H1 (cell line): Measurements from ENCODE around the gene SP5. TPM values are rescaled to one million over a fixed set of nuclear protein-coding genes. Genes with fewer than 3 reads are reported as not detected.

Source experiments
- CTCF ChIA-PET: fragments of 300-600 bp; sonication (Branson Sonifier 250); formaldehyde crosslinking; loops from one replicate; lab custom pipeline; 2021; ENCODE audit not compliant: partially characterized antibody; lab: Charles Lee
- POLR2A ChIA-PET: fragments of 300-600 bp; sonication (Branson Sonifier 250); formaldehyde crosslinking; loops from one replicate; lab custom pipeline; 2021; ENCODE audit warnings: inconsistent platforms; ENCODE audit not compliant: partially characterized antibody; lab: Charles Lee
- DNase-seq, 2 experiments: peaks; one replicate each; pipeline versions ENCODE4 v3.0.0 to v3.0.0-alpha.2; 2010 to 2022; ENCODE audit warnings: low spot score in 2 of 2, low read depth in 1 of 2, mixed read lengths in 1 of 2
- FAIRE-seq: peaks from 2 replicates; lab custom pipeline; 2011; peaks lifted over from hg19 to GRCh38; lab: Jason Lieb, UNC
- H2AFZ ChIP-seq: 2 replicates; pipeline ENCODE4 v1.8.1; 2012; ENCODE audit warnings: low read length, inconsistent platforms
- H2AK5ac ChIP-seq: 2 replicates; pipeline ENCODE4 v1.6.1; 2013; ENCODE audit warnings: low read depth, low read length
- H2BK120ac ChIP-seq: replicated peaks from 2 replicates; pipeline ENCODE3; 2013; ENCODE audit warnings: low read depth, low read length, inconsistent platforms
- H2BK12ac ChIP-seq: 2 replicates; pipeline ENCODE4 v1.6.1; 2013; ENCODE audit warnings: low read depth, low read length
- H2BK15ac ChIP-seq: 2 replicates; pipeline ENCODE4 v1.6.1; 2013; ENCODE audit warnings: low read length
- H2BK20ac ChIP-seq: 2 replicates; pipeline ENCODE4 v1.6.1; 2013; ENCODE audit warnings: low read length
- H2BK5ac ChIP-seq: 2 replicates; pipeline ENCODE4 v1.6.1; 2013; ENCODE audit warnings: low read depth, low read length
- H3K14ac ChIP-seq: 2 replicates; pipeline ENCODE4 v1.6.1; 2013; ENCODE audit warnings: inconsistent platforms; ENCODE audit not compliant: insufficient read length
- H3K18ac ChIP-seq: 2 replicates; pipeline ENCODE4 v1.6.1; 2013; ENCODE audit warnings: low read length; ENCODE audit errors: extremely low read depth
- H3K23ac ChIP-seq: 2 replicates; pipeline ENCODE4 v1.6.1; 2013; ENCODE audit warnings: inconsistent platforms; ENCODE audit not compliant: insufficient read length
- H3K23me2 ChIP-seq: 2 replicates; pipeline ENCODE4 v1.6.1; 2013; ENCODE audit warnings: low read depth, low read length
- H3K27ac ChIP-seq: 2 replicates; pipeline ENCODE4 v1.6.1; 2011; ENCODE audit warnings: low read depth, low read length, inconsistent platforms
- H3K27me3 ChIP-seq, 4 experiments: replicated peaks in 1 of 4; 1 replicate in 1 of 4; 2 replicates in 3 of 4; pipeline versions ENCODE4 v1.6.1 to v1.8.1; 2011 to 2013; ENCODE audit warnings: low read length in 3 of 4, mild to moderate bottlenecking in 3 of 4, inconsistent platforms in 2 of 4, mixed read lengths in 2 of 4, moderate library complexity in 1 of 4; ENCODE audit not compliant: control insufficient read depth in 3 of 4, insufficient read depth in 3 of 4; ENCODE audit errors: extremely low read depth in 1 of 4
- H3K36me3 ChIP-seq, 4 experiments: 2 replicates each; pipeline versions ENCODE4 v1.6.1 to v1.8.1; 2011 to 2013; ENCODE audit warnings: mild to moderate bottlenecking in 4 of 4, low read length in 3 of 4, moderate library complexity in 2 of 4, control low read depth in 1 of 4, inconsistent platforms in 1 of 4; ENCODE audit not compliant: insufficient read depth in 4 of 4, control insufficient read depth in 2 of 4
- H3K4ac ChIP-seq: replicated peaks from 2 replicates; pipeline ENCODE3; 2013; ENCODE audit warnings: low read length, low read depth, mixed read lengths, inconsistent platforms; ENCODE audit not compliant: insufficient read length
- H3K4me1 ChIP-seq, 4 experiments: replicated peaks in 1 of 4; 1 replicate in 1 of 4; 2 replicates in 3 of 4; pipeline versions ENCODE4 v1.6.1 to v1.8.1; 2011 to 2013; ENCODE audit warnings: low read length in 3 of 4, inconsistent platforms in 2 of 4, mixed read lengths in 1 of 4; ENCODE audit not compliant: insufficient read depth in 4 of 4, control insufficient read depth in 3 of 4
- H3K4me2 ChIP-seq, 2 experiments: 2 replicates each; pipeline versions ENCODE4 v1.6.1 to v1.8.1; 2011 to 2013; ENCODE audit warnings: low read depth in 2 of 2, low read length in 2 of 2, control low read depth in 1 of 2, inconsistent platforms in 1 of 2, mild to moderate bottlenecking in 1 of 2; ENCODE audit not compliant: insufficient read depth in 1 of 2
- H3K4me3 ChIP-seq, 4 experiments: fragments of 200-600, 300-600 bp in 1 of 4; sonication (generic), shearing (Covaris generic), sonication (Bioruptor Twin) in 1 of 4; 2 replicates each; pipeline versions ENCODE4 v1.5.1 to v1.8.1; 2011 to 2016; ENCODE audit warnings: low read length in 4 of 4, low read depth in 3 of 4, control low read depth in 2 of 4, inconsistent platforms in 2 of 4, mild to moderate bottlenecking in 2 of 4, mixed read lengths in 1 of 4, moderate library complexity in 1 of 4; ENCODE audit not compliant: insufficient read depth in 2 of 4; ENCODE audit errors: extremely low read depth in 1 of 4
- H3K56ac ChIP-seq: replicated peaks from 2 replicates; pipeline ENCODE3; 2013; ENCODE audit warnings: low read depth, mild to moderate bottlenecking, mixed read lengths, low read length, inconsistent platforms; ENCODE audit not compliant: insufficient read length
- H3K79me1 ChIP-seq: 2 replicates; pipeline ENCODE4 v1.6.1; 2013; ENCODE audit warnings: low read depth, low read length, control low read depth
- H3K79me2 ChIP-seq, 2 experiments: 2 replicates each; pipeline versions ENCODE4 v1.6.1 to v1.8.1; 2012 to 2013; ENCODE audit warnings: low read length in 2 of 2, mild to moderate bottlenecking in 2 of 2, inconsistent platforms in 1 of 2; ENCODE audit not compliant: insufficient read depth in 2 of 2, control insufficient read depth in 1 of 2
- H3K9ac ChIP-seq, 4 experiments: replicated peaks in 1 of 4; 1 replicate in 1 of 4; 2 replicates in 3 of 4; pipeline versions ENCODE4 v1.6.1 to v1.8.1; 2011 to 2013; ENCODE audit warnings: low read depth in 3 of 4, low read length in 3 of 4, control low read depth in 2 of 4, mild to moderate bottlenecking in 2 of 4, moderate library complexity in 2 of 4, inconsistent platforms in 1 of 4; ENCODE audit errors: extremely low read depth in 1 of 4
- H3K9me3 ChIP-seq, 2 experiments: 2 replicates each; pipeline versions ENCODE4 v1.6.1 to v1.8.1; 2012 to 2013; ENCODE audit warnings: mild to moderate bottlenecking in 2 of 2, moderate library complexity in 2 of 2, control low read depth in 1 of 2, inconsistent platforms in 1 of 2, low read depth in 1 of 2, low read length in 1 of 2, mixed read lengths in 1 of 2; ENCODE audit not compliant: insufficient read depth in 2 of 2
- H4K20me1 ChIP-seq, 2 experiments: replicated peaks in 1 of 2; 2 replicates each; pipeline versions ENCODE3 to v1.8.1; 2011 to 2013; ENCODE audit warnings: inconsistent platforms in 2 of 2, low read length in 2 of 2, mild to moderate bottlenecking in 1 of 2; ENCODE audit not compliant: insufficient read depth in 2 of 2, control insufficient read depth in 1 of 2
- H4K5ac ChIP-seq: 2 replicates; pipeline ENCODE4 v1.6.1; 2013; ENCODE audit warnings: low read length, low read depth, mixed read lengths, inconsistent platforms; ENCODE audit not compliant: insufficient read length
- H4K8ac ChIP-seq: 2 replicates; pipeline ENCODE4 v1.8.0; 2013; ENCODE audit warnings: mild to moderate bottlenecking, moderate library complexity, low read length, inconsistent platforms; ENCODE audit not compliant: insufficient read depth; ENCODE audit errors: extremely low read depth
- H4K91ac ChIP-seq: replicated peaks from 2 replicates; pipeline ENCODE3; 2013; ENCODE audit warnings: low read length, mixed read lengths, inconsistent platforms; ENCODE audit not compliant: insufficient read length
- BCL11A ChIP-seq, 2 experiments: IDR thresholded peaks; one replicate each; pipeline ENCODE4 v1.6.1; 2011; ENCODE audit warnings: low read depth in 2 of 2, low read length in 2 of 2, mild to moderate bottlenecking in 2 of 2
- CBX5 ChIP-seq: fragments of 300-800, 300-1000 bp; sonication (generic); IDR thresholded peaks from 2 replicates; pipeline ENCODE4 v1.7.1; 2016; ENCODE audit warnings: antibody characterized with exemption, low read length, low read depth
- E2F6 ChIP-seq: IDR thresholded peaks from 2 replicates; pipeline ENCODE4 v1.6.1; 2012; ENCODE audit warnings: inconsistent platforms
- FOSL1 ChIP-seq: IDR thresholded peaks from 2 replicates; pipeline ENCODE4 v1.6.1; 2011; ENCODE audit warnings: mild to moderate bottlenecking, low read depth, low read length, moderate library complexity; ENCODE audit not compliant: insufficient read depth
- GABPA ChIP-seq: IDR thresholded peaks from 2 replicates; pipeline ENCODE4 v1.6.1; 2011; ENCODE audit warnings: mild to moderate bottlenecking, low read length, moderate library complexity, borderline replicate concordance; ENCODE audit not compliant: insufficient read depth
- HDAC6 ChIP-seq: IDR thresholded peaks from one replicate; pipeline ENCODE4 v1.7.1; 2012; ENCODE audit warnings: low read depth, mild to moderate bottlenecking, inconsistent platforms, low read length, moderate library complexity
- JUND ChIP-seq: IDR thresholded peaks from 2 replicates; pipeline ENCODE4 v1.6.1; 2011; ENCODE audit warnings: mild to moderate bottlenecking, improper control_type of control experiment, low read length
- RFX5 ChIP-seq: IDR thresholded peaks from 2 replicates; pipeline ENCODE4 v1.6.1; 2011; ENCODE audit warnings: low read depth, low read length, improper control_type of control experiment, borderline replicate concordance
- RNF2 ChIP-seq: fragments of 200-900, 300-1000 bp; sonication (generic); IDR thresholded peaks from 2 replicates; pipeline ENCODE4 v1.7.1; 2016; ENCODE audit warnings: borderline replicate concordance, low read depth, mild to moderate bottlenecking, antibody characterized with exemption, low read length; ENCODE audit not compliant: poor library complexity, severe bottlenecking; ENCODE audit errors: missing control alignments
- RXRA ChIP-seq: IDR thresholded peaks from 2 replicates; pipeline ENCODE4 v1.6.1; 2011; ENCODE audit warnings: low read depth, mild to moderate bottlenecking, low read length, moderate library complexity; ENCODE audit not compliant: insufficient read depth
- TBP ChIP-seq: IDR thresholded peaks from 2 replicates; pipeline ENCODE4 v1.6.1; 2011; ENCODE audit warnings: low read depth, low read length, improper control_type of control experiment
- YY1 ChIP-seq: IDR thresholded peaks from 2 replicates; pipeline ENCODE4 v1.6.1; 2011; ENCODE audit warnings: low read depth, mild to moderate bottlenecking, low read length
- ZNF274 ChIP-seq: IDR thresholded peaks from 2 replicates; pipeline ENCODE4 v1.7.0; 2012; ENCODE audit warnings: low read length, borderline replicate concordance; ENCODE audit errors: extremely low read depth
- WGBS, 2 experiments: shearing (Covaris generic) in 1 of 2; methylation state at CpG; one replicate each; pipeline versions ENCODE4 v1.1.6 to v1.1.7; 2013 to 2015; ENCODE audit warnings: low lambda C conversion rate in 2 of 2, mixed read lengths in 2 of 2, inconsistent platforms in 1 of 2, low coverage in 1 of 2, missing lambda C conversion rate in 1 of 2; ENCODE audit not compliant: insufficient replicate concordance in 2 of 2, insufficient coverage in 1 of 2, insufficient read length in 1 of 2; ENCODE audit errors: extremely low coverage in 1 of 2, missing lambda C conversion rate in 1 of 2; 5-methylcytosine and 5-hydroxymethylcytosine counted together
- polyA plus RNA-seq, 7 experiments: library from polyadenylated mRNA; depleted of rRNA in 3 of 7; stranded (reverse) in 5 of 7; unstranded in 2 of 7; fragments of >200 nt in 5 of 7; fragments of 200-250 nt in 2 of 7; gene quantifications; 1 replicate in 5 of 7; 2 replicates in 1 of 7; 4 replicates in 1 of 7; pipeline versions ENCODE4 v1.2.1 to v1.2.3, GENCODE V29; 2011 to 2013; ENCODE audit warnings: missing spikeins in 2 of 7, mixed read lengths in 2 of 7
- total RNA-seq: library from RNA; stranded (reverse); fragmentation: NEBNext Ultra II Directional; extraction: Animal tissue kit (Norgen Biotek cat#: 25700); gene quantifications from 2 replicates; pipeline ENCODE4 v1.2.1, GENCODE V29; 2021

SP5 gene
- total and polyA plus RNA-seq, 2 of the 8 experiments (the other 6 are each of a cell fraction or from before 2014, with no cell fraction given) = 0.17 TPM; not detected in 1

GRCh38 chr2:170721678-170722077 lies 6.5 kb downstream of the SP5 start:
- Histone ChIP-seq H3K79me2 (no peaks in the 10 kb centered on the region), H3K4me1 (peaks cover 0 to 10% (median 3%) of the 10 kb centered on the region in 4 experiments; a peak in 3 of 7 replicates), H3K23me2 (no peaks in the 10 kb centered on the region; the same call in 1 of the 2 replicates), H4K5ac (no peak overlapping the region), H4K91ac (no peak overlapping the region), H3K18ac (no peak overlapping the region), H2BK12ac (no peak overlapping the region), H2AFZ (no peak overlapping the region), H3K27me3 (peaks cover 18 to 34% (median 30%) of the 10 kb centered on the region in 4 experiments), H2BK20ac (no peak overlapping the region), H3K9me3 (peaks cover 0 to 7% of the 10 kb centered on the region in 2 experiments; a peak in 1 of 4 replicates), H3K79me1 (no peaks in the 10 kb centered on the region), H3K23ac (no peak overlapping the region), H4K20me1 (peaks cover 1 to 2% of the 10 kb centered on the region in 2 experiments), H3K27ac (no peak overlapping the region), H3K4ac (no peak overlapping the region), H2BK120ac (no peak overlapping the region), H3K4me3 (no peak overlapping the region), H3K4me2 (no peak overlapping the region), H2BK5ac (no peak overlapping the region), H3K9ac (no peak overlapping the region), H3K36me3 (peaks cover 0 to 5% (median 0%) of the 10 kb centered on the region in 4 experiments; a peak in 1 of 8 replicates), H4K8ac (no peak overlapping the region), H2AK5ac (no peak overlapping the region), H3K56ac (no peak overlapping the region), H2BK15ac (no peak overlapping the region), H3K14ac (no peak overlapping the region)
- no peak for FAIRE-seq
- DNase-seq = no peak
- CTCF ChIA-PET = interaction anchor here (0.9 to 1.5 kb wide), 3 partner anchors 10 to 95 kb away, joined by 3 to 7 read pairs (median 3); partner anchors contain the start of gene GAD1
- 91% methylated on average over 3 of the region's 3 CpGs; no CpG with 5 or more reads in 1 of the 2 experiments for WGBS, 2 experiments
- POLR2A ChIA-PET = no interaction called here
- TF ChIP-seq E2F6 (no peak), BCL11A (IDR thresholded peaks at IDR 0.05; ENCODE audit: low read depth in 2 of 2, low read length in 2 of 2) (no peak), TBP (no peak), HDAC6 (no peak), CBX5 (no peak), ZNF274 (no peak), GABPA (no peak), RNF2 (no peak), RFX5 (no peak), JUND (no peak), FOSL1 (no peak), RXRA (no peak), YY1 (no peak)
